Measurements from ENCODE around the gene PLA2G12B.

GRCh38 chr10:72889391-72889831 is 65.2 kb downstream of the PLA2G12B start:
- TF ChIP-seq POLR2A (IDR thresholded peaks at IDR 0.05; ENCODE audit: low read depth, low read length) (no peak), POLR2AphosphoS5 (IDR thresholded peaks at IDR 0.05; ENCODE audit: low read depth, low read length) (no peak), PAX5 (IDR thresholded peaks at IDR 0.05; ENCODE audit: insufficient read depth, low read length, severe bottlenecking) (no peak), TAF1 (IDR thresholded peaks at IDR 0.05; ENCODE audit: low read depth, low read length) (no peak), SPI1 (IDR thresholded peaks at IDR 0.05; ENCODE audit: low read depth, low read length) (no peak), POU2F2 (IDR thresholded peaks at IDR 0.05; ENCODE audit: low read depth, low read length) (no peak)

Measured in GM12891 (cell line).